Activated CD8-positive, alpha-beta T cell treated with anti-CD3 and anti-CD28 coated beads for 36 hours (primary cell): ENCODE measurements around the gene STEAP1. TPM values are rescaled to one million over a fixed set of nuclear protein-coding genes. Genes with fewer than 3 reads are reported as not detected.

Source experiments
- ATAC-seq: fragments of 200-7000 bp; cut with Tn5 transposase; one replicate; pipeline ENCODE4 v1.10.0; 2021; ENCODE audit warnings: mild to moderate bottlenecking, moderate library complexity
- CTCF ChIA-PET: fragments of 350-600 bp; sonication (Branson Sonifier 250); formaldehyde crosslinking; loops from one replicate; lab custom pipeline; 2021; ENCODE audit warnings: antibody characterized with exemption; lab: Charles Lee
- POLR2A ChIA-PET: fragments of 350-600 bp; sonication (Branson Sonifier 250); formaldehyde crosslinking; loops from one replicate; lab custom pipeline; 2021; ENCODE audit warnings: antibody characterized with exemption; lab: Charles Lee
- DNase-seq: peaks from one replicate; pipeline ENCODE4 v3.0.0-alpha.2; 2020
- H3K27ac Mint-ChIP-seq: one replicate; pipeline ENCODE4 v1.8.0; 2021; ENCODE audit warnings: mild to moderate bottlenecking, mixed read lengths
- H3K27me3 Mint-ChIP-seq: one replicate; pipeline ENCODE4 v1.8.0; 2021; ENCODE audit warnings: mixed read lengths
- H3K36me3 Mint-ChIP-seq: one replicate; pipeline ENCODE4 v1.8.0; 2021; ENCODE audit warnings: low read depth, mixed read lengths
- H3K4me1 Mint-ChIP-seq: one replicate; pipeline ENCODE4 v1.8.0; 2021; ENCODE audit warnings: low read depth, mixed read lengths
- H3K4me3 Mint-ChIP-seq: one replicate; pipeline ENCODE4 v1.8.0; 2021; ENCODE audit warnings: mild to moderate bottlenecking, moderate library complexity, mixed read lengths
- H3K9me3 Mint-ChIP-seq: one replicate; pipeline ENCODE4 v1.8.0; 2021; ENCODE audit warnings: mixed read lengths
- CTCF ChIP-seq: fragments of 200-600 bp; IDR thresholded peaks from one replicate; pipeline ENCODE4 v1.8.0; 2022; ENCODE audit warnings: antibody characterized with exemption, mild to moderate bottlenecking
- intact Hi-C: fragments of 100-400 bp; cut with micrococcal nuclease; formaldehyde crosslinking; loops from one replicate; pipeline ENCODE4 v1.10.0; 2022
- total RNA-seq, 2 experiments: library from RNA; stranded (reverse); gene quantifications; one replicate each; pipeline ENCODE4 v1.2.3, GENCODE V29; 2021

Gene STEAP1
- total RNA-seq, 2 experiments from 2014 or later, result 0.27 to 0.51 TPM

DNA sequence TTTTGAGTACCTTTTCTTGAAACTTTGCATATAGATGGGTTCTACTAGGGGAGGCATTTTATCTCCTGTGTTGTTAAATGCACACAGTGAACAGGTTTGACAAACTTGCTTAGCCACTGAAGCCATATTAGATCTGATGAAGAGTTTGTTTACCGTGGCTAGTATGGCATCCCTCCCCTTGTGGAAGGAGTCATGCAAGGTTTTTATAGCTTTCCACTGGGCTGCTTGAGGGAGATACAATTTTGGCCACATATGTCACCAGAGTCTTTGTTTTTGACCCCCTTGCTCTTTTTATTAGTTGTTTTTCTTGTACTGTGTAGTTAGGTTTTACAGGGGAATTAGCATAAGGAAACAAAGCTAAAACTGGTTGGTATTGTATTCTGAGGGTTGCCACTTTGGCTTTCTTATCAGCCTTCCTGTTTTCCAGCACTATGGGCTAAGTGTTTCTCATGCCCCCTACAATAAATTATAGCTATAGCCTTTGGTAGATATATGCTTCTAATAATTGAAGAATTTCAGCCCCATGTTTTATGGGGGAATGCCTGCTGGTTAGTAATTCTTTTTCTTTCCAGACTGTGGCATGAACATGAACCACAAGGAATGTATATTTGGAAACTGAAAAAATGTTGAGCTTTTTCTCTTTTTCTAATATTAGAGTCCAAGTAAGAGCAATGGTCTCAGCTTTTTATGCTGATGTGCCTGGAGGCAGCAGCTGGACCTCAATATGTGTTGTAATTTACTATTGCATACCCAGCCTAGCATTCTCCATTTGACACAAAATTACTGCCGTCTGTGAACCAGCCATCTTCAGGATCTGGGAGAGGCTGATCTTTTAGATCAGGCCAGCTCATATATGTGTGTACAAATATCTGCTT is 38.8 kb downstream of the STEAP1 start:
- ChIA-PET POLR2A (no interaction called here), CTCF (interaction anchor here (1.0 kb wide), 1 partner anchor 22 kb away, joined by 3 read pairs; no protein-coding TSS in a partner anchor)
- no peak overlapping the region for H3K4me3 Mint-ChIP-seq
- H3K36me3 Mint-ChIP-seq, result no peaks in the 10 kb centered on the region
- ATAC-seq (no peak), DNase-seq (no peak)
- peaks cover 15% of the 10 kb centered on the region for H3K9me3 Mint-ChIP-seq
- H3K27me3 Mint-ChIP-seq, result peaks cover 2% of the 10 kb centered on the region
- intact Hi-C loops, result no loop called here
- no peak overlapping the region for H3K27ac Mint-ChIP-seq
- TF ChIP-seq CTCF, result no peak
- H3K4me1 Mint-ChIP-seq, result no peaks in the 10 kb centered on the region

DNA sequence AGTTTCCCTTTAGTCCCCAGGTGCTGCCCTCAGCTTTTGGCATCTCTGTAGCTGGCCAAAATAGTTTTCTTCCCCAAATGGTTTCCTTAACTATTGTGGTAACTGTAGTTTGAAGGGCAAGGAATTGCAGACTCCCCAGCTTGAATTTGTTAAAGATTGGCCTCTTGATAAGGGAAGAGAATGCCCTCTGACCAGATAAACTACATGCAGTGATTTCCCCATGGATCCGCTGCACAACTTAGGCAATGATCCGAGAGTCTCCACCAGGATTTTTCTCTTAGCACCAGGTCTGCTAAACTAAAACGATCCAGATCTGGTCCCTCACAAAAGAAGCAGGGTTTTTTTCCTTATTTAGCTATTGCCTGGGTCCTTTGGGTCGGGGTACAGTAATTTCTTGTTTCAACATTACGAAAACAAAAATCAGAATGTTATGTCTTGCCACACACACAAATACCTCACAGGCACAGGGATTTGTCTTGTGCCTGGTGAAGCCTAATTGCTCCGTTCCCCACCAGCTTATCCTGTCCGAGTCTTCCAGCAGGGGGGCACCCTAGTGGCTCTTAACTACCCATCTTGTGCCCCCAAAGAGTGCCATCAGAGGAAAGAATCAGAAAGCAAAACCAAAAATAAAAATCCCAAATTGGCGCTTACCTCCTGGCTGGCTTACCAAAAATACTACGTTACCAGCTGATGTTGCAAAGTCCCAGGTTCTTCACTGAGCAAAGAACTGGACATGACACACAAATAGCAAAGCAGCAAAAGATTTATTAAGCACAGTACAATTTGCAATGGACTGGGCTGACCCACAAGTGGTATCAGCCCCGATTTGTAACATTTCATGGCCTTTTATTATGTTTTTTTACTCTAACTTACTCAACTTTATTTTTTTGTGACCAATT is 40.9 kb downstream of the STEAP1 start:
- no peak for TF ChIP-seq CTCF
- ChIA-PET POLR2A (no interaction called here), CTCF (no interaction called here)
- no peaks in the 10 kb centered on the region for H3K4me1 Mint-ChIP-seq
- H3K4me3 Mint-ChIP-seq, result no peak overlapping the region
- DNase-seq, result no peak
- H3K36me3 Mint-ChIP-seq, result no peaks in the 10 kb centered on the region
- no peak for ATAC-seq
- H3K27me3 Mint-ChIP-seq, result peaks cover 2% of the 10 kb centered on the region
- H3K9me3 Mint-ChIP-seq, result peaks cover 15% of the 10 kb centered on the region
- intact Hi-C loops, result no loop called here
- H3K27ac Mint-ChIP-seq, result no peak overlapping the region

DNA sequence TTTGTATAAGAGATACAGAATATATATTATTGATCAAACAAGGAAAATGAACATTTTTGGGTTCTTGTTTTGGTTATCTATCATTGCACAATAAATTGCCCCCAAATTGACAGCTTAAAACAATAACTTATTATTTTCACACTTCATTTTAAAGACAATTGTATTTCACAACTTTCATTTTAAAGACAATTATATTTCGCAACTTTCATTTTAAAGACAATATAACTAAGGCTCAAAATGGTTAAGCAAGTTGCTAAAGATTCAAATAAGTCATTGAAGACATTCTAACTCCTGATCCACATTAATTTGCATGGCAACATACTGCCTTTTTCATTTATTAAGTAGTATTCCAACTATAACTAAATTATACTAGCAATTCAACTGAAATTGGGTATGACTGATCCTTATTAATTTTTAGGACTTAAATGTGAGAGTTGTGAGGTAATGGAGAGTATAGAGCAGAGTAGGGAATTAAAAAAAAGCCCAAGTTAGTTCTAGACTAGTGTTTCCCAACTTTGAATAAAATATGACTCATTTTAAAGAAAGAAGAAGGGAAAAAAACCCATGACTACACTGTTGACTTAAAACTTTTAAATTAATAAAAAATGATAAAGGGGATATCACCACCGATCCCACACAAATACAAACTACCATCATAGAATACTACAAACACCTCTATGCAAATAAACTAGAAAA is 47.4 kb downstream of the STEAP1 start:
- ChIA-PET POLR2A (no interaction called here), CTCF (no interaction called here)
- Mint-ChIP-seq H3K9me3 (no peaks in the 10 kb centered on the region), H3K36me3 (no peaks in the 10 kb centered on the region), H3K4me1 (no peaks in the 10 kb centered on the region), H3K27me3 (peaks cover 3% of the 10 kb centered on the region), H3K27ac (no peak overlapping the region), H3K4me3 (no peak overlapping the region)
- intact Hi-C loops, result no loop called here
- ATAC-seq (no peak), DNase-seq (no peak)
- TF ChIP-seq CTCF, result no peak

DNA sequence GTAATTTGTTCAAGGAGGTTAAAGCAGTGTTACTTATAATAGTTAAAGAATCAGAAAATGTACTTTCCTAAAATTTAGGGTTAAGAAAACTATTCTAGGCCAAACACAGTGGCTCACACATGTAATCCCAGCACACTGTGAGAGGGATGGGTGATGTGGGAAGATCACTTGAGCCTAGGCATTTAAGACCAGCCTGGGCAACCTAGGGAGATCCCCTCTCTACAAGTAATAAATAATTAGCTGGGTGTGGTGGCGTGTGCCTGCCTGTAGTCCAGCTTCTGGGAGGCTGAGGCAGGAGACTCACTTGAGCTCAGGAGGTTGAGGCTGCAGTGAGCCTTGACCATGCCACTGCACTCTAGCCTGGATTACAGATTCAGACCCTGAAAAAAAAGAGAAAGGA is 53.7 kb downstream of the STEAP1 start:
- CTCF ChIA-PET, result interaction anchor here (1.8 kb wide), 1 partner anchor 11 kb away, joined by 6 read pairs; no protein-coding TSS in a partner anchor

More for the DNA sequence above, 53.7 kb downstream of the STEAP1 start:
- H3K9me3 Mint-ChIP-seq, result no peaks in the 10 kb centered on the region
- intact Hi-C loops, result no loop called here
- no peaks in the 10 kb centered on the region for H3K36me3 Mint-ChIP-seq
- ATAC-seq (no peak), DNase-seq (no peak)
- POLR2A ChIA-PET, result interaction anchor here (0.6 kb wide), 1 partner anchor 11 kb away, joined by 4 read pairs; no protein-coding TSS in a partner anchor
- H3K27ac Mint-ChIP-seq, result no peak overlapping the region
- H3K4me1 Mint-ChIP-seq, result peaks cover 4% of the 10 kb centered on the region
- no peak for TF ChIP-seq CTCF
- H3K4me3 Mint-ChIP-seq, result no peak overlapping the region
- peaks cover 28% of the 10 kb centered on the region for H3K27me3 Mint-ChIP-seq
